ENCODE data around the gene SRL.

Gene SRL

GRCh38 chr16:4271176-4272113 lies 29.6 kb upstream of the SRL start:
- Histone ChIP-seq H3K9ac (ENCODE audit: low read depth, low read length) (peak overlapping the region; percentile 84), H3K4me1 (ENCODE audit: insufficient read depth, low read length) (no peaks in the 10 kb centered on the region), H3K27me3 (ENCODE audit: insufficient read depth, low read length) (no peaks in the 10 kb centered on the region), H3K4me3 (ENCODE audit: low read length) (peak overlapping the region; percentile 65), H3K9me3 (ENCODE audit: insufficient read depth, low read depth, low read length) (no peaks in the 10 kb centered on the region), H3K36me3 (ENCODE audit: insufficient read depth, low read depth, low read length) (peaks cover 3% of the 10 kb centered on the region; the same call in 1 of the 2 replicates), H3K27ac (ENCODE audit: low read length) (peak overlapping the region; percentile 81)

GRCh38 chr16:4270595-4270994 lies 28.7 kb upstream of the SRL start:
- Histone ChIP-seq H3K4me3 (ENCODE audit: low read length) (peak overlapping the region; percentile 65), H3K27ac (ENCODE audit: low read length) (no peak overlapping the region), H3K9ac (ENCODE audit: low read depth, low read length) (peak overlapping the region; percentile 84; the same call in 1 of the 2 replicates), H3K9me3 (ENCODE audit: insufficient read depth, low read depth, low read length) (no peaks in the 10 kb centered on the region), H3K27me3 (ENCODE audit: insufficient read depth, low read length) (no peaks in the 10 kb centered on the region), H3K4me1 (ENCODE audit: insufficient read depth, low read length) (no peaks in the 10 kb centered on the region), H3K36me3 (ENCODE audit: insufficient read depth, low read depth, low read length) (peaks cover 4% of the 10 kb centered on the region; the same call in 1 of the 2 replicates)

- peak overlapping the region; percentile 84; the same call in 1 of the 2 replicates for H3K9ac ChIP-seq (ENCODE audit: low read depth, low read length)
- H3K4me3 ChIP-seq (ENCODE audit: low read length): peak overlapping the region; percentile 65; the same call in 1 of the 2 replicates
- no peak overlapping the region for H3K27ac ChIP-seq (ENCODE audit: low read length)
- H3K36me3 ChIP-seq (ENCODE audit: insufficient read depth, low read depth, low read length): peaks cover 4% of the 10 kb centered on the region; the same call in 1 of the 2 replicates
- H3K4me1 ChIP-seq (ENCODE audit: insufficient read depth, low read length): no peaks in the 10 kb centered on the region
- H3K27me3 ChIP-seq (ENCODE audit: insufficient read depth, low read length): no peaks in the 10 kb centered on the region
- no peaks in the 10 kb centered on the region for H3K9me3 ChIP-seq (ENCODE audit: insufficient read depth, low read depth, low read length)
Measured at GRCh38 chr16:4270091-4270490, 28.2 kb upstream of the SRL start.

- Histone ChIP-seq H3K9me3 (ENCODE audit: insufficient read depth, low read depth, low read length) (no peaks in the 10 kb centered on the region), H3K27me3 (ENCODE audit: insufficient read depth, low read length) (no peaks in the 10 kb centered on the region), H3K4me1 (ENCODE audit: insufficient read depth, low read length) (0 out of 2 replicates have a peak, but pooled peaks cover 3% of the 10 kb centered on the region), H3K27ac (ENCODE audit: low read length) (no peak overlapping the region), H3K9ac (ENCODE audit: low read depth, low read length) (no peak overlapping the region), H3K4me3 (ENCODE audit: low read length) (no peak overlapping the region), H3K36me3 (ENCODE audit: insufficient read depth, low read depth, low read length) (peaks cover 13% of the 10 kb centered on the region)
Measured at GRCh38 chr16:4266372-4266771, 24.5 kb upstream of the SRL start.

GRCh38 chr16:4265676-4266075 lies 23.8 kb upstream of the SRL start:
- Histone ChIP-seq H3K27me3 (ENCODE audit: insufficient read depth, low read length) (no peaks in the 10 kb centered on the region), H3K36me3 (ENCODE audit: insufficient read depth, low read depth, low read length) (peaks cover 18% of the 10 kb centered on the region), H3K4me1 (ENCODE audit: insufficient read depth, low read length) (0 out of 2 replicates have a peak, but pooled peaks cover 3% of the 10 kb centered on the region), H3K9ac (ENCODE audit: low read depth, low read length) (no peak overlapping the region), H3K27ac (ENCODE audit: low read length) (no peak overlapping the region), H3K4me3 (ENCODE audit: low read length) (no peak overlapping the region), H3K9me3 (ENCODE audit: insufficient read depth, low read depth, low read length) (no peaks in the 10 kb centered on the region)

GRCh38 chr16:4264546-4264945 lies 22.7 kb upstream of the SRL start:
- H3K36me3 ChIP-seq (ENCODE audit: insufficient read depth, low read depth, low read length): peaks cover 30% of the 10 kb centered on the region
- no peaks in the 10 kb centered on the region for H3K27me3 ChIP-seq (ENCODE audit: insufficient read depth, low read length)
- no peak overlapping the region for H3K4me3 ChIP-seq (ENCODE audit: low read length)
- H3K9ac ChIP-seq (ENCODE audit: low read depth, low read length): no peak overlapping the region
- H3K9me3 ChIP-seq (ENCODE audit: insufficient read depth, low read depth, low read length): no peaks in the 10 kb centered on the region
- no peak overlapping the region for H3K27ac ChIP-seq (ENCODE audit: low read length)
- 0 out of 2 replicates have a peak, but pooled peaks cover 3% of the 10 kb centered on the region for H3K4me1 ChIP-seq (ENCODE audit: insufficient read depth, low read length)

GRCh38 chr16:4263504-4264436 lies 21.9 kb upstream of the SRL start:
- Histone ChIP-seq H3K27me3 (ENCODE audit: insufficient read depth, low read length) (no peaks in the 10 kb centered on the region), H3K4me3 (ENCODE audit: low read length) (no peak overlapping the region), H3K27ac (ENCODE audit: low read length) (no peak overlapping the region), H3K9me3 (ENCODE audit: insufficient read depth, low read depth, low read length) (no peaks in the 10 kb centered on the region), H3K4me1 (ENCODE audit: insufficient read depth, low read length) (0 out of 2 replicates have a peak, but pooled peaks cover 3% of the 10 kb centered on the region), H3K9ac (ENCODE audit: low read depth, low read length) (no peak overlapping the region), H3K36me3 (ENCODE audit: insufficient read depth, low read depth, low read length) (peaks cover 37% of the 10 kb centered on the region)

GRCh38 chr16:4262303-4262835 lies 20.5 kb upstream of the SRL start:
- no peaks in the 10 kb centered on the region for H3K27me3 ChIP-seq (ENCODE audit: insufficient read depth, low read length)
- 0 out of 2 replicates have a peak, but pooled peaks cover 3% of the 10 kb centered on the region for H3K4me1 ChIP-seq (ENCODE audit: insufficient read depth, low read length)
- no peak overlapping the region for H3K27ac ChIP-seq (ENCODE audit: low read length)
- H3K9ac ChIP-seq (ENCODE audit: low read depth, low read length): no peak overlapping the region
- no peaks in the 10 kb centered on the region for H3K9me3 ChIP-seq (ENCODE audit: insufficient read depth, low read depth, low read length)
- peaks cover 51% of the 10 kb centered on the region for H3K36me3 ChIP-seq (ENCODE audit: insufficient read depth, low read depth, low read length)
- H3K4me3 ChIP-seq (ENCODE audit: low read length): no peak overlapping the region

- Histone ChIP-seq H3K36me3 (ENCODE audit: insufficient read depth, low read depth, low read length) (peaks cover 55% of the 10 kb centered on the region), H3K9me3 (ENCODE audit: insufficient read depth, low read depth, low read length) (no peaks in the 10 kb centered on the region), H3K9ac (ENCODE audit: low read depth, low read length) (no peak overlapping the region), H3K27me3 (ENCODE audit: insufficient read depth, low read length) (no peaks in the 10 kb centered on the region), H3K4me3 (ENCODE audit: low read length) (no peak overlapping the region), H3K27ac (ENCODE audit: low read length) (no peak overlapping the region), H3K4me1 (ENCODE audit: insufficient read depth, low read length) (0 out of 2 replicates have a peak, but pooled peaks cover 3% of the 10 kb centered on the region)
Measured at GRCh38 chr16:4261557-4262172, 19.8 kb upstream of the SRL start.

GRCh38 chr16:4260360-4260759 lies 18.5 kb upstream of the SRL start:
- Histone ChIP-seq H3K9ac (ENCODE audit: low read depth, low read length) (no peak overlapping the region), H3K36me3 (ENCODE audit: insufficient read depth, low read depth, low read length) (peaks cover 54% of the 10 kb centered on the region), H3K27ac (ENCODE audit: low read length) (no peak overlapping the region), H3K4me3 (ENCODE audit: low read length) (no peak overlapping the region), H3K9me3 (ENCODE audit: insufficient read depth, low read depth, low read length) (no peaks in the 10 kb centered on the region), H3K27me3 (ENCODE audit: insufficient read depth, low read length) (no peaks in the 10 kb centered on the region), H3K4me1 (ENCODE audit: insufficient read depth, low read length) (0 out of 2 replicates have a peak, but pooled peaks cover 3% of the 10 kb centered on the region)

All from iPS-20b (cell line).